HG03342 (cell line): Measurements from ENCODE around the gene CA11.
"Not testable (repeated sequence)": the region's sequence is repeated elsewhere in the genome, so short reads cannot be mapped to it uniquely, and the experiment has no call there.

Experiments
- ATAC-seq: cut with Tn5 transposase; IDR thresholded peaks from one replicate; pipeline ENCODE4 v1.9.1; 2021; ENCODE audit warnings: mild to moderate bottlenecking, moderate library complexity; ENCODE audit not compliant: unreplicated experiment

Gene CA11

GRCh38 chr19:48646001-48646721 is at the start of gene CA11:
CA11 (minus strand) TSS chr19:48646187; CDS start chr19:48645632, 555 bp downstream.
- peak; percentile 72 for ATAC-seq

- ATAC-seq, result not testable (repeated sequence)
Observed at GRCh38 chr19:48693629-48694028, 47.6 kb upstream of the CA11 start.

GRCh38 chr19:48689449-48689848 is 43.5 kb upstream of the CA11 start:
- ATAC-seq, result no peak

GRCh38 chr19:48687776-48688175 is 41.8 kb upstream of the CA11 start:
- no peak for ATAC-seq

GRCh38 chr19:48686637-48687036 is 40.6 kb upstream of the CA11 start:
- not testable (repeated sequence) for ATAC-seq

GRCh38 chr19:48686088-48686487 is 40.1 kb upstream of the CA11 start:
- ATAC-seq, result no peak

GRCh38 chr19:48685583-48685982 is 39.6 kb upstream of the CA11 start:
- no peak for ATAC-seq

- no peak for ATAC-seq
Observed at GRCh38 chr19:48683349-48683748, 37.4 kb upstream of the CA11 start.

- ATAC-seq, result no peak
Observed at GRCh38 chr19:48681127-48681470, 35.1 kb upstream of the CA11 start.

GRCh38 chr19:48680436-48681126 is 34.6 kb upstream of the CA11 start:
- no peak for ATAC-seq

GRCh38 chr19:48680006-48680405 is 34.0 kb upstream of the CA11 start:
- ATAC-seq, result not testable (repeated sequence)

GRCh38 chr19:48678201-48678600 is 32.2 kb upstream of the CA11 start:
- no peak for ATAC-seq

GRCh38 chr19:48676887-48677286 is 30.9 kb upstream of the CA11 start:
- ATAC-seq, result no peak

- ATAC-seq, result no peak
Observed at GRCh38 chr19:48676487-48676886, 30.5 kb upstream of the CA11 start.

GRCh38 chr19:48674921-48675824 is 29.2 kb upstream of the CA11 start:
- ATAC-seq, result no peak

- no peak for ATAC-seq
Observed at GRCh38 chr19:48674216-48674809, 28.3 kb upstream of the CA11 start.

- ATAC-seq, result no peak
Observed at GRCh38 chr19:48673436-48674100, 27.6 kb upstream of the CA11 start.

GRCh38 chr19:48672994-48673393 is 27.0 kb upstream of the CA11 start, which contains the start of gene NTN5:
NTN5 (minus strand) TSS chr19:48673017; CDS start chr19:48670986, 2,031 bp downstream.
- no peak for ATAC-seq

GRCh38 chr19:48671446-48671995 is 25.5 kb upstream of the CA11 start:
- ATAC-seq, result no peak
